GM21619 (cell line): ENCODE results near the gene NELL1.

Experiments
- ATAC-seq: cut with Tn5 transposase; IDR thresholded peaks from one replicate; pipeline ENCODE4 v1.9.1; 2021; ENCODE audit not compliant: unreplicated experiment

NELL1 gene

DNA sequence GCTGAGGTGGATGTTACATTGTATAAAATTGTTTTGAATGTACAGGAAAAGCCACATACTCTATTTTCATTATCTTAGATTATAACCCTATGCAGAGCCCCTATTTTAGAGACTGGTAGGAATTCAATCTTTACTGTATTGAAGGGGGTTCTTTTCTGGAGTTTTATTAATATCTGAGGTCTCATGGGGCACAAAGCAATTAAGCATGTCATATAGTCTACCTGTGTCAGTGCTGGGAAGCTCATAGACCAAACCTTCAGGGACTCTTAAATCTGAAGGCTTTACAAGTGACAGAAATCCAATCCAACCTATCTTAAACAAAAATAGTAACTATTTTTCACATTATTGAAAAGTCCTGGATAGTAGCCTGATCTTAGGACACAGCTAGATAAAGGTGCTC, 733.7 kb downstream of the NELL1 start:
- no peak for ATAC-seq

DNA sequence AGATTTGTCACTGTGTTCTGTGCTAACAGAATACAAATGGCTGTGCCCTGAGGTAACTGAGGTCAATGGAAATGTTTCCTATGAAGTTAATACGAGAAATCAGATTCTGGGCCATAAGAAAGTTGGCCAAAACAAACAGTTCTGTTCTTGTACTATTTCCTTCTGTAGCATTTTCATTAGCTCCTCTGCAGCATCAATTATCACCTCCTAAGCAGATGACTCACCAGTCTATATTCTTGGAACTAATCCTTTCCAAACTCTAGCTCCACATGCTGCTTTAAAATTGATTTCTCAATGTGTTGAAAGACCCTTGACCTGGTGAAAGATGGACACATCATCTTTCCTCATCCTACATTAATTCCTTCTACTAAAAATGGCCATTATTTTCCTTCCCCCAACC, 736.0 kb downstream of the NELL1 start:
- ATAC-seq: no peak

DNA sequence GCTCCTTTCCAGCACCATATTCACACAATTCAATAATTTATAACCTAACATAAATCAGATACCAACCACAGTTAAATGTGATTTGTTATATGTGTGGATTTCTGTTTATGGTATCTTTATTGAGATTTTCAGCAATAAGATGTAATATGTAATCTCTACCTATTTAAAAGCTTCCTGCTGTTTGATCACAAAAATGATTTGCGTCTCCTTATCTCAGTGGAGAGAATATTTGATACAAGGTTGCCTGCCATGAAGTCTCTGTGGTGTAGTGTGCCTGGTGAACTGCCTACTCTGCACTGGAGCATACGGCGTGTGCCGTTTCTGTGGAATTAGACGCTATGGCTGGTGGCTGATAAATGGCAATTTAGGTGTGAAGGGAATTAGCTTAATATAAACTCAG, 741.1 kb downstream of the NELL1 start:
- no peak for ATAC-seq

DNA sequence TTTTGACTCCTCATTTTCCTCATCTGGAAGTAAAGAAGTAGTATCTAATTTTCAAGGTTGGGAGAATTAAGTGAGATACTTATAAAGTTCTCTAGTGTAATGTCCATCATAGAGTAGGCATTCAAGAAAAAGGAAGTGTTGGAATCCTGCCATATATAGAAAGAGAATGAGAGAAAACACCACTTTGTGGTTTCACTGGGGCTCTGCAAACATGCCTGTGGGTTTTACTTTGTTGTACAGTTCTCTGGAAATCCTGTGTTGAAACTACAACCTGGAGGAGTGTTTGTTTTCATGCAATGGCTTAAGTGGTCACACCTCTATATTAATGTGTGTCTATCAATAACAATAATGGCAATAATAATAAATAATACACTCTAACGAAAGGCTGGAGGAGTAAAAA, 741.7 kb downstream of the NELL1 start:
- no peak for ATAC-seq

DNA sequence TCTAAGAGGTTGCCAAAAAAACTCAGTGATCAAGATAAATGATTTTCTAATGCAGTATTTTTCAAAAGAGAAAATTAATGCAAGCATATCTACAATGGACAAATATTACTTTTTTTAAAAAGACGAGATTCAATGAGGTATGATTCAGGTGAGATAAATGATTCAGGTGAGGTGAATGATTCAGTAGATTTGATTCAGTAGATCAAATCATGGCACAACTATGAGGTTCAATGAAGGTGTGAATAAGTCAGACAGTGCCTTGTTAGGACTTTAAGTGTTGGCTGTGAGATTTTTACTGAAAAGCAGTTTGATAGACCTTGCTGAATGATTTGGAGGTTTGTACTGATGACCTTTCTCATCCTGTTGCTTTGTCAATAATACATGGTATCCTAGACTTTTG, 742.2 kb downstream of the NELL1 start:
- no peak for ATAC-seq

DNA sequence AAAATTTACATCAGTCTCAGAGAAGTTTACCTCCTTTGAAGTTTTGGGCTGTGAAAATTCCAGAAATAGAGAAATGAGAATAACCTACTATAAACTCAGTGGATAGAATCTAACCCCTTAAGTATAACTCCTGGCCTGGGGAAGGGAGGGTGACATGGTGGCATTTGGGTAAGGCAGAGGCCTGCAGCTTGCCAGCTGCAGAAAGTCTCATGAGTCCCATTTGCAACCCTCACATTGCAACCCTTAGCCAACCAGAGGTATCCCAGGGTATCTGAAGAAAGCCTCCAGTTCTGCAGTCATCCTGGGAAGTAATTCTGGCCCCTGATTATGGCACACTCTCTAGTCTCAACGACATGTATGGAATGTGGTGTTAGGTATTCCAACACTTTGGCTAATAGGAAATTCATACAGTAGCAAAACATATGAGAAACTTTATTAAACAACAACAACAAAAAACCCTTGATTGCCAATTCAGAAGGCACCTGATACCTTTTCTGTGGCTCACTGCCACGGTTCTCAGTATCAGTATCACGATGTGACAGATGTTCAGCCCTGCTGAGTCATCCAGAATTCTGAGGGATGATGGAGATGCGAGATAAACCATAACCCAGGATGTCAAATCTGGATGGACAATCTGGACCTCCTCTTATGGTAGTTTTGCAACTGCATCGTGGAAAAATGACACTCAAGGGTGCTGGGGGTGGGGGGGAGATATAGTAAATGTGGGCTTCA, 743.4 kb downstream of the NELL1 start:
- ATAC-seq: no peak

DNA sequence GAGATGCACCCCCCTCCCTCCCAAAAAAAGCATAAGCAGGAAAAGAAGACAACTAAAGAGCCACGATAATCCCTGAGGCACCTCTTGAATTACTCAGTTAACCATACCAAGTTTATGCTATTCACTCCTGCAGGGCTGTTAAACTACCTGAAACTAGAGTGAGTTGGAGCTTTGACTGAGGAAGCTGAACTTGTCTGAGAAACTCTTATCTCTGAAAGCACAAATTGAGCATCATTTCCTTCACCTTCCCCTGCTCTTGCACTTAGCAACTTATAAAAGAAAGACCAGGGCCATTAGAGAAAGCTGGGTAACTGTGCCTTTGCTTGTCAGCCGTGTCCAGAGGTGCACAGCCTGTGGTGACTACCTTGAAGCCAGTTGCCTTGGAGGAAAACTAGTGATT, 745.6 kb downstream of the NELL1 start:
- ATAC-seq: no peak

DNA sequence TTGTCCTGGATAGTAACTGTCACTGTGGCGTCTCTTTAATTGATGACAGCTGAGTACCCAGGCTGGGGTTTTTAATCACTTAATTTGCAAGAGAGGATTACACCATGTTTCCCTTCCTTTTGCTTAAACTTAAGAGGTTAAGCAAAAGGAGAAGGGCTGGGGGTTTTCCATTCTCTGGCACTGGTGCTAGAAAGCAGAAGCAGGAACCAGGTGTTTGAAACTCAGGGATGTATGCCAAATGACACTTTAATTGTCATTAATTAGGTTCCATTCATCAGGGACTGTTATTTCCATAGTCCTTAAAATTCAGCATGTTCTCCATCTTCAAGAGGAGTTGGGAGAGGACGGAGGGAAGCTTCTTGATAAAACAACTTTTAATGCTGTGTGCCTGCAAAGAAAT, 746.2 kb downstream of the NELL1 start:
- no peak for ATAC-seq

DNA sequence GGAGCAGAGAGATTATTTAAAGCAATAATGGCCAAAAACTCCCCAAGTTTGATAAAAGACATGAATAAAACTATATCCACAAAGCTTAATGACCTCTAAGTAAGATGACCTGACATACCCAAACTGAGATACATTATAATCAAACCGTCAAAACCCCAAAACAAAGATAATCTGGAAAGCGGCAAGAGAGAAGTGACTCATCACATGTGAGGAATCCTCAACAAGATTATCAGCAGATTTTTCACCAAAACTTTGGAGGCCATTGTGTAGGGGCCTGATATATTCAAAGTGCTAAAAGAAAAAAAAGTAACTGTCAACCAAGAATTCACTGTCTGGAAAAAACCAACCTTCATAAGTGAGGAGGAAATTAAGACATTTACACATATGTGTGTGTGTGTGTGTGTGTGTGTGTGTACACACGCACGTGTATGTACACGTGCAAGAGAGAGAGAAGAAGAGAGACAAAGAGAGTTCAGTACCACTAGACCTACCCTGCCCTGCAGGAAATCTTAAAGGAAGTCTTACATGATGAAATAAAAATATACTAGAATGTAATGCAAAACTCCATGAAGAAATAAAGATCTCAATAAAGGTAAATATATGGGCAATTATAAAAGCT, 752.4 kb downstream of the NELL1 start:
- ATAC-seq: no peak

DNA sequence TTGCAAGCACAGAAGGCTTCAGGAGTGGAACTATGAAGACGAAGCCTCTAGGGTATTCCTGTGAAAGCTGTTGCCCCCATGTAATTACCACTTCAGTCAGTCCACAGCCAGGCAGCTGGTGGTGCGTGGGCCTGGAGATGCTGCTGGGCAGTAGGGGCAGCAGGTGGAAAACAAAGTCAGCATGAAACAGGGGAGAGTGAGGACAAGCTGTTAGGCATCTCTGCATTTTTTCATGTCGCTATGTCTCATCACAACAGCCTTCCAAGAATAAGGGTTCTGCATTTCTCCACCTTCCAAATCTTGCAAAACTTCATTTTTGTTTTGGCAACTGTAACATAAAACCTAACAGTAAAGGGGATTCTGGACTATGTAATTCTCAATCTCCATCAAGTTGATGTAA, 757.5 kb downstream of the NELL1 start:
- ATAC-seq: no peak

DNA sequence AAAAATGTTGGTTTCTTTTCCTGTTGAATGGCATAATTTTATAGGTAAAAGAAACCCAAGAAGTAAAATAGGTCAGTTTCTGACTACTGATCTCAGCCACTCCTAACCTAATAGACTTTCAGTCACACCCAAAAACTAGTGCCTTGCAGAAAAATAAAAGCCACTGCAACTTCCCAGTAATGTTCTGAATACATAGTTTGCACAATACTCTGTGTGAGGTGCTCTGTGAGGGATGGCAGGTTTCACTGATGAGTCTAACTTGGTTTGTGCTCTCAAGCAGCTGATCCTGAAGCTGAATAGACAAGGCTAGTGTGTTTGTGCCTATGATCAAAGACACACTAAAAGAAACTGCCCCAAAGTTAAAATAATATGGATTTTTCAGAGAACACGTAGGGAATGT, 758.3 kb downstream of the NELL1 start:
- ATAC-seq: no peak

DNA sequence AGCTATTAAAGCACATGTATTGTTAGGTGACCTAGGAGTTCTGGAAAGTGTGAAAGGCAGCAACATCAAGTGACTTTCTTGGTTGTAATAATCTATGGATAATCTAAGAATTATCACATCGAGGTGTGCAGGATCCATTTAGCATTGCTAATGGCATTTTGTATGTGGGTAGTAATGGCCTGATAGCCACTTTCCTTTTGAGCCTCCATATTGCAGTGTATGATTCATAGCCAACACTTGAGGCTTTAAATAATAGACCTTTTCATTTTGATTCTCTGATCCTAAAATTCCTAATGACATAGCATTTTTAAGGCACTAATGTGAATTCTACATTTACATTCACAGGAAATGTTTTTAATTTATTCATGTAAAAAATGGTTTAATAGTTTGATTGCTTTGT, 759.4 kb downstream of the NELL1 start:
- ATAC-seq: no peak

DNA sequence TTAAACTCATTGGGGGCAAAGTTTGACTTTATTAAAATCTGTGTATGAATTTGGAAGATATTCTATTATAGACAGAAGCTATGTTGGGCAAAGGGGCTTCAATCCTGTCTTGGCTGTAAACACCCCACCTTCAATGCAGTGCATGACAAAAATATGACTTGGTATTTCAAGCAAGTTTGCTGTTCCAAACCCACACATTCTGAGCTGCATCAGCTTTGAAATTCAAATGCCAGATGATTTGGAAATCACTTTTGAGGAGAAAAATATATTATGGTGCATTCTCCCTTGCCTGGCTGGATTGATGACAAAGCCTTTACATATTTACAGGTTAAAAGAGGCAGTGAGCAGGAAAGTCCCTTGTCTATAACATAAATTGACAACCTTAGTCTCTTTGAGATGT, 760.0 kb downstream of the NELL1 start:
- ATAC-seq: no peak

DNA sequence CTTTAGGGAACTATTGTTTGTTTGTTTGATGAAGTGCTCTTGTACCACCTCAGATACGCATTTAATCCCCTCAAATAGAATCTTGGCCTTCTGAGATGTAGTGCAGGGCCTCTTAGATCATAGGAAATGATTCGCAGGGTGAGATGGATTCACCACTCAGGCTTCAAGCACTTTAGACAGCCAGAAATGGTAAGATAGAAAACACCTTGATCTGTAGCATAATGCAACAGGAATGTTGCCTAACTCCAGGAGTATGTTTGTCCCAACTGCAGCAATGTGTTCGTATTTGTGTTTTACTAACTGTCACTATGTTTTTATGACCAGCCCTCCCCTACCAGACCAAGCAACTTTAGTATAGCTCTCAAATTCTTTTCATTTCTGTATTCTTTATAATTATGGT, 761.2 kb downstream of the NELL1 start:
- no peak for ATAC-seq

DNA sequence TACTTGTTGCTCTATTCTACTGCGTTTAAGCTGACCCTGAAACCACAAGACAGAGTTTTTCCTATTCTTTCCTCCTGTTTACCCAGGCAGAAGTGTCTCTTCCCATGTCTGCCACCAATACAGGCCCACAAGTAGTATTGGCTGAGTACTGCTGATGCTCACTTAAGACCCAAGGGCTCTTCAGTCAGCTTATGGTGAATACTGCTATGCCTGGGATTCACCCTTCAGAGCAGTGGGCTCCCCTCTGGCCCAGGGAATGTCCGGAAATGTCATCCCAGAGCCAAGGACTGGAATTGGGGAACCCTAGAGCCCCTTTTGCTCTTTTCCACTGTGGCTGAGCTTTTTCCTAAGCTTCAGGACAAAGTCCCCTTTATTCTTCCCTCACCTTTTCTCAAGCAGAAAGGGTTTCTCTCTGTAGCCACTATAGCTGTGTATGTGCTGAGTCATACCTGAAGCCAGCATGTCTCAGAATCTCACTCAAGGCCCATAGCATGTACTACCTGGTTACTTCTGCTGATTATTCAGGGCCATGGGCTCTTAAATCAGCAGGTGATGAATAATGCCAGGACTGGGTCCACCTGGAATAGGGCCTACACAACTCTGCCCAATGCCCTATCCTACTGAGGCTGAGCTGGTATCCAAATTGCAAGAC, 777.7 kb downstream of the NELL1 start:
- ATAC-seq: no peak

DNA sequence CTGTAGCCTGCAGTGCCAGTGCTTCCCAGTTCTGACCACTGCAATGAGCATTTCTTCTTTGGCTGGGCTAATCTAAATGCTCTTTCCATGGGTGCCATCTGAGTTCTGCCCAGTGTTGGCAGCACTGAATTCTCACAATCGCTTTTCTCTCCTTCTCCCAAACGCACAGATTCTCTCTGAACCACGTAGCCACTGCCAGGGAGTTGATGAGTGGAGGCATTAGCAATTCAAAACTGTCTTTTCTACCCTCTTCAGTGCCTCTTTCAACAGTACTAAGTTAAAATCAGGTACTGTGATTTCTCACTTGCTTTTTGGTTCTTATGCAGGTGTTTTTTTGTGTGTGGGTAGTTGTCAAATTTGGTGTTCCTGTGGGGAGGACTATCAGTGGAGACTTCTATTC, 778.5 kb downstream of the NELL1 start:
- no peak for ATAC-seq

DNA sequence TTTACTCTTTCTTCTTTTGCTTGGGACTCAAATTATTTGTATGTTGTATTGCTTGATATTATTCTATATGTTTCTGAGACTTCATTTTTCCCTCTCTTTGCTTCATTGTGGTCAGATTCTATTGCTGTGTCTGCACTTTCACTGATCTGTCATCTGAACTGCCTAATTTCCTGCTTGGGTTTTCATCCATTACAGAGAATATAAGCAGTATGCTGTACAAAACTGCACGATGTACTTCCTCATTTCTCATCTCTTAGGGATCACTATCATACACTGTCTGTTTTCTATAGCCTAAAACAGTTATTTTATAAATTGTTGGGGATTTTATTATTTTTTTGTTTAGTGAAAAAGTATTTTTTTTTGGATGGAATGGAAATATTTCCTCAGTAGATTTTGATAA, 786.8 kb downstream of the NELL1 start:
- no peak for ATAC-seq

DNA sequence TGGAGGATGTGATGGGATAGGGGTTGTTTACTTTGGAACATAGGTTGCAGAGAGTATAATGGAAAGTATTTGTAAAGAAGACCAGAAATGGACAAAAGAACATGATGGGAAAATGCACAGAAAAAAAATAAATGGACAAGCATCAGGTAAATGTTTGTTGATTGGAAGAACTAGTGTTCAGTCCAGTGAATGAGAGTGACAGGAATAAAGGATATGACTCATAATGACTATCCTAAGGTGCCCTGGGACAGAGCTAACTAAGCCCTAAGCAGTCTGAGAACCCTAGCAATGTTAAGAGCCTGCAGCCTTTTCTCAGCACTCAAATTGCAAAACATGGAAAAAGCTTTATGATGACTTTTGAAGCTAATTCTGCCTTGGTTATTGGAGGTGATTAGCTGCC, 790.7 kb downstream of the NELL1 start:
- ATAC-seq: no peak

DNA sequence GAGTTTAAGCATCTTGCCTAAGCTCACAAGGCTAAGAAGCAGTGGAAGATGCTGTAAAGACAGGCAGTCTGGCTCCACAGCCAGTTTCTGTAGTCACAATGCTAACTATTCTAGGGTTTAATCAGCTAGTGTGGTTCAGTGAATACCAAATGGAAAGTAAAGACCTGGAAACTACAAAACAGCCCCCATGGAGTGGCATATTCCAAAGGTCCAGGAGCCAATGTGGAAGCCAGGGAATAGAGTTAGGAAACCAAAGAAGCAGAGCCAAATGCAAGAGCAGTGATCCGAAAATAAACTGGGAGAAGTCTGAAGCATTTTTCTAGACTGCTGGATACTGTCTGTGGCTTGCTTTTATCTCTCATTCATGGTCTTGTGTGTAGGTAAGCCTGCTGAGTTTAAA, 792.3 kb downstream of the NELL1 start:
- ATAC-seq: no peak

DNA sequence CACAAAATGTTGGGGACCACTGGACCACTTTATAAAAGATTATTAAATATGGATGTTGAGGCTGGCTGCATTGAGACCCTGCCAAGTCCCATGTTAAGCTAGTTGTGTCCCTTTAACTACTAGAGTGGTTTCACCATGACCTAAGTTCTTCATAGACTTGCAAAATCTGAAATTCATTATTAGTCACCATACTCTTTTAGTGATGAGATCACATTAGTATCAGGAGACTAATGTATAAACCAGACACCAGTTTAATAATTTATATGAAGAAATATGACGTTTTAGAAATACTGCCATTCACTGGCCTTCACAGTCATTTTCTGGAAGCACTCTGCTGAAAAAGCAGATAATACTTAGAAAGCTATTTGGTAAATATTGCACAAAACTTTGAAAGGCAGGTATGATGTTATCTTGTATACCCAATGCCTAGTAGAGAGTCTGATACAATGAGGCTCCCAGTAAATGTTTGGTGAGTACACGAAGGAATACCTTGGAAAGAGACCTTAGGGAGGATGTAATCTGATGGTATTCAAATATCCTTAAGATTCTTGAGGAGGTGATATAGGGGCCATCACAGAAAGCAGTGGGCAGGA, 795.3 kb downstream of the NELL1 start:
- no peak for ATAC-seq

DNA sequence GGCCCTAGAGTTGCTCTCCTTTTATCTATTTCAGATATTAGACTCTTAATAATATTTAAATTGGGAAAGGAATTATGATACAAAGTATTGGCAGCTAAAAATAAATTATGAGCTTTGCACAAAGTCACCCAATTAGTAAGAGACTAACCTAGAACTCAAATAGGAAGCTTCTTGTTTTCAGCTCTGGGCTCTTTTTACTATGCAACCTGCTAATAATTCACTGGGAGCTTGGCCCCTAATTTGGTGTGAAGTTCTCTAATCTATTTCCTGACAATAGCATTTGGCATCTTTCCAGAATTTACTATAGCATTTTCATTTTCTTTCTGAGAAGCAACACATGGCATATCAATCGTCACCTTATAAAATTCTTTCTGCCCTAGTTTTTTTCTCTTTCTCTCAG, 795.8 kb downstream of the NELL1 start:
- no peak for ATAC-seq

DNA sequence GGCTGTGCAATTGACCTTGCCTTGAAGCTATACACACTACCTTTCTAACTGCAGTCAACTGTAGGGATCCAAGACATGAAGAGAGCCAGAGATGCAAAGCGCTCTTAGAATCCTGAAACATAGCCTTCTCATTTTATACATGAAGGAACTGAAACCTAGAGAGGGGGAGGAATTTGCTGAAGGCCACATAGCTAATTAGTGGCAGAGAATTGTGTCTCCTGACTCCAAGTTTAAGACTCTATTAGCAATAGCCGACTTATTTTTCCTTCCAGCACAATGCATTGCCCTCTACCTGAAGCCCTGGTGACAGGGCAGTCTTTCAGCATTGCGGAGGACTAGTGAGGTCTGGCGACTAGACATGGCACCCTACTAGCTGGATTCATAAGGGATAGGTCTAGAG, 796.5 kb downstream of the NELL1 start:
- no peak for ATAC-seq
